Posterior cingulate gyrus (tissue), 11 donors: Measurements from ENCODE around the gene FAM120A.
A peak's percentile ranks its signal among the peaks of the same experiment; 100 is the strongest.

Experiments
- DNase-seq, 10 donors: peaks; one replicate each; pipeline versions ENCODE4 v3.0.0 to v3.0.0-alpha.2; 2020 to 2021; ENCODE audit warnings: mixed read lengths in 3 of 10
- intact Hi-C: fragments of 100-400 bp; cut with DNase I; formaldehyde crosslinking; loops from one replicate; pipeline ENCODE4 v1.15.1; 2023

FAM120A gene

DNA sequence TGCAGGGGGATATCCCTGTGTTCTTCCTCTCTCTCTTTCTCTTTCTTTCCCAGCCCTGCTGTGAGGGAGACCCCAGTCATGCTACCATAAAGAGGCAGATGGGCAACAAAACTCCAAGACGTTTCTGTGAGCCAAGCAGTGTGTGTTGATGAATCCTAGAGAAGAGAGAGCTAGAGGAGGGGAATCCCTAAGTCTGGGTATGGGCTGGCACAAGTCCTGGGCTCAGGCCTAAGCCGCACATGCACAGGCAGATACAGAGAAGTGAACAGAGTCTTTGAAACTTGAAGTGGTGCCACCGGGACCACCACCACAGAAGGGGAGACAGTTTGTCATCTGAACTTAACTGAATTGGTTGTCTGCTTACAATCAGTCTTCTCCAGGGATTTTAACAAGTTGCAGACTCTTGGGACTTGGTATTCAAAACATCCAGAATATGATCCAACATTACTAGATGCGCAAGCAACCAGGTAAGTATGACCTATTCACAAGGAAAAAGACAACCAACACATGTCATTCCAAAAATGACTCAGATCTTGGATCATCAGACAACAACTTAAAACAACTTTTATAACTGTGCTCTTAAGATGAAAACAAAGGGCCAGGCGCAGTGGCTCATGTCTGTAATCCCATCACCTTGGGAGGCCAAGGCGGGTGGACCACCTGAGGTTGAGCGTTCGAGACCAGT lies 10.4 kb upstream of the FAM120A start:
- no peak for DNase-seq
- intact Hi-C loops, result no loop called here

DNA sequence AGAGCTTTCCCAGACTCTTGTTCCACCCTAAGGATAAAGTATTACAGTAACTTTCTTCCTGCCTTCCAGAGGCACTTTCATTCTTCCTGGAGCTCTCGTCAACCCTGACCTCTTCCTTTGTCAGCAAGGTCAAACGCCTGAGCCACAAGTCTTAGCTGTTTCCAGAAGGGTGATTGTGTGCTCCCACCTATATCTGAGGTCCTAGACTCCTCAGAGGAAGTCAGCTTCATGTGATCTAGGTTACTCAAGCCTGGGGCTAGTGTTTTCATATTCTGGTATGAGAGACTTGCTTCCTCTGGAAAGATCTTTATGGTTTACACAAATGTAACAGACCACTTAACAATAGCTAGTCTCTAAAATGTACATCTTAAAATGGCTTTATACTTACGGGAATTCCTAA lies 5.4 kb upstream of the FAM120A start:
- no peak for DNase-seq
- intact Hi-C loops, result no loop called here

DNA sequence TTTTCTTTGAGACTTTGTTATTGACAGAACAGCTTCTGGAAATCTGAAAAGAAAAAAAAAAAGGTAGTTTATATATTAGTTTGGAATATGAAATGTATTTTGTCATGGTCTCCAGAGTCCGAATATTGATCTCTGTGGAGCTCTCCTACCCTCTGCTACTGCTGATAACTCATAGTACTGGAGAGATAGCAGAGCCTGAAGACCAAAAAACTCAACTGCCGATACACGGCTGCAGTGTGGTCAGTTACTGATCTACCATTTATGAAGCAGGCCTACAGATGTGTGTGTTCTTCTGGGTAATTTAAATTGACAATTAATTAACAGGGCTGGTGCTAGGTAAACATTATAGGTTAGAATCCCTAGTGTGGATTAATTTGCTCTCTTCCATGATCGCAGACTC lies 3.8 kb upstream of the FAM120A start:
- no peak for DNase-seq
- intact Hi-C loops, result no loop called here

DNA sequence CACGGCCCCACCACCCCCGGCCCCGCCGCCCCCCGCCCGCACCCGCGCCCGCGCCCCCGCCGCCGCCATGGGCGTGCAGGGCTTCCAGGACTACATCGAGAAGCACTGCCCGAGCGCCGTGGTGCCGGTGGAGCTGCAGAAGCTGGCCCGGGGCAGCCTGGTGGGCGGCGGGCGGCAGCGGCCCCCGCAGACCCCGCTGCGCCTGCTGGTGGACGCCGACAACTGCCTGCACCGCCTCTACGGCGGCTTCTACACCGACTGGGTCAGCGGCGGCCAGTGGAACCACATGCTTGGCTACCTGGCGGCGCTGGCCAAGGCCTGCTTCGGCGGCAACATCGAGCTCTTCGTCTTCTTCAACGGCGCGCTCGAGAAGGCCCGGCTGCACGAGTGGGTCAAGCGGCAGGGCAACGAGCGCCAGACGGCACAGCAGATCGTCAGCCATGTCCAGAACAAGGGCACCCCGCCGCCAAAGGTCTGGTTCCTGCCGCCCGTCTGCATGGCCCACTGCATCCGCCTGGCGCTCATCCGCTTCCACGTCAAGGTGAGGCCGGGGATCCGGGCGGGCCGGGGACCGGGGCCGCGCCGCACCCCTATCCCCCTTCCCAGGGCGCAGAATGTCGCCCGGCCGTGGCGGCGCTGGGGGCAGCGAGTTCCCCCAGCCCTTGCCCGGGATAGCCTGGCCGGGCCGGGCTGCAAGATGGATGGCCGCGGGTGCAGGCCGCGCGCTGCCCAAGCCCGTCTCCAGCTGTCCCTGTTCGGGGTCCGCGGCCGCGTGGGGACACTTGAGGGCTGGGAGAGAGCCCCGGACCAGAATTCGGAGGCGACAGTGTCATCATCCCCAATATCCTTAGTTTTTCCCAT lies 594 bp downstream of the FAM120A start:
- intact Hi-C loops, result loop anchor here (1.0 kb wide), 1 partner anchor 114 kb away; no protein-coding TSS in a partner anchor
- peak; percentile 26 to 91 (median 44) for DNase-seq

DNA sequence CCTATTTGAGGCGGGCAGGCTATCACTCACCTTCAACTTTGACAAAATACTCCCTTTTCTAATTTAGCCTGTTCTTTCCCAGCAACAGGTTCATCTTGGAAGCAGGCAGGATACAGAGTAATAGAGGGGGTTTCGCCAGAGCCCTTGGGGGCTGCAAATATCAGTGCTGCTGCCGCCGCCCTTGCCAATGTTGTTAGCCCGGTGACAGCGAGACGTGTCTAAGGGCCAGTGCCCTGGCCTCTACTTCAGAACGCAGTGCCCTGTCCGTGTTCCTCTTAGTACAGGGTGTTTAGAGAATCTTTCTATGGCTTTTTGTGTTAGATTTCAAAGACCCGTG lies 1.2 kb downstream of the FAM120A start:
- intact Hi-C loops, result no loop called here
- peak in 1 of 10 donors; percentile 21 for DNase-seq

DNA sequence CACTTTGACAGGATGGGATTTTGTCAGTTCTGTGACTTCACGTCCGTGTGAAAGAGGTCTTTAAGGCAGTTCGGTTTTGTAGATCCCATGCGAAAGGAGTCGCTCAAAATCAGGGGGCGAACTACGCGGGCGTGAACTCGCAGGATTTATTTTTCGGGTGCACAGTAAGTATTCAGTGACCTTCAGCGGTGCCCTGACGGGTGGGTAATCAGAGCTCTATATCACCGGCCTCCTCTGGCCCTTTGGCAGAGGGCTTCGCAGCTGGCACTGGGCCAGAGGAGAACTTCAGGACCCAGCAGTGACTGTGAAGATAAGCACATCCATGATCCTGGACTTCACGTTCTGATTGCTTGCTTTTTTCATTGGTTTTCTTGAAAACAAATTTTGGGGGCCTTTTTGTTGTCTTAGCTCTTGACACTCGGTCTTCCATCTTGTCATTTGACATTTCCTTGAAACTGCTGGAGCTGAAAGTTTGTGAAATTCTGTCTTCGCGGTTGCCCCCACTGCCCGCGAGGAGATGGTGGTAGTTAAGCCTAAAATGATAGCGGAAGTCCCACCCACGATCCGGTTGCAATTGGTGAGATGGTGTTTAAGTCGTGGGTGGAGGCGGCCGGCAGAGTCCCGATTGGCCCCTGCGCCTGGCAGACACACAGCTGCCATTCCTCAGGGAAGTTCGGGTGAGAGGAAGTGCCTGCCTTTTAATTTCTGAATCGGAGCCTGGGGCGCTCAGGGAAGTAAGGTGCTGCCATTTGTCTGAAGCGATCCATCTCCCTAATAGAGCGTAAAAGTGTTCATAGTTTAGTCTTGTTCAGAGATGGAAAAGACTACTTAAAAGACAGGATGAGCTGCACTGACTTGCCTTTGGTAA lies 1.8 kb downstream of the FAM120A start, which contains the start of gene FAM120AOS:
FAM120AOS (minus strand) TSS at position 535 of the 868 bp plus-strand sequence. CDS start 872 bp downstream, outside the sequence.
- DNase-seq, result peak; percentile 91 to 99 (median 94)
- intact Hi-C loops, result no loop called here

DNA sequence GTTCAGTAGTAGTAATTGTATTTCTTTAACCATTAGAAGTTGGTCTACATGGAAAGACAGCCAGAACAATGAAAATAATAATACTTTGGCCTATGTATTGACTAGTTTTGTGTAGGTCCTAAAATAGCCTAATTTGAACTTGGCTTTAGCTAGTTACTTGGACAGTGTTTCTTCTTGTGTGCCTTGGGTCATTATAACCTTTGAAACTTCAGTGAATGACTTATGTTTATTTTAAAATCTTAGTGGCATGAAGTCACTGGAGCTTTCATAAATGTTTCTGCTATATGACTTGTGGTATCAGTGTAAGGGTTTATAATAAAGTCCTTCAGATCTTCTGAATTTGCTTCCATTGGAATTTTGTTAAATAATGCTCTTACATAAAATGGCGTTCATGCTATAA lies 4.5 kb downstream of the FAM120A start:
- no peak for DNase-seq
- intact Hi-C loops, result no loop called here

DNA sequence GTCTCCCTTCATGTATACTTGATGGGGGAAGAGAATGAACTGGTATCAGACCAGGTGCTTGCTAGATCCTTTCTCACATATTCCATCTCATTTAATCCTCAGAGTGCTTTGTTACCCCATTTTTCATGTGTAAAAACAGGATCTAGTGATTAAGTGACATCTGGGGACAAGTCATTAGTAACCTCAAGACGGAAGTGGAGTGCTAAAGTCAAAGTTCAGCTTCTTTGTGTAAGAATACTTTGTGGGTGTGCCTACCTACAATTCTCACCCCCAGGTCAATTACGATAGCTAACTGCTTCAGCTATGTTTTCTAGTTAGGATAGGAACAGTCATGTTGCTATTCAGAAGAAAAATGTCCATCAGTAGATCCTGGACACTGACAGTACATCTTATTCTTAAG lies 5.0 kb downstream of the FAM120A start:
- DNase-seq, result no peak

DNA sequence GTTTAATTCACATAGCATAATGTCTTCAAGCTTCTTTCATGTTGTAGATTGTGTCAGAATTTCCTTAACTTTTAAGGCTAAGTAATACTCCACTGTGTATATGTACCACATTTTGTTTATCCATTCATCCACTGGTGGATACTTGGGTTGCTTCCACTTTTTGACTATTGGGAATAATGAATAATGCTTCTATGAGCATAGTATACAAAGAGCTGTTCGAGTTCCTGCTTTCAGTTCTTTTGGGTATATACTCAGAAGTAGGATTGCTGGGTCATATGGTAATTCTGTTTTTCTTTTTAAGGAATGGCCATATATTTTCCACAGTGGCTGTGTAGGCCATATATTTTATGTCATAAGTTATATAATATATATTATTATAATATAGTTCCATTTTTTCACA lies 5.5 kb downstream of the FAM120A start:
- intact Hi-C loops, result no loop called here
- no peak for DNase-seq

More for the DNA sequence above, 5.0 kb downstream of the FAM120A start:
- intact Hi-C loops, result no loop called here

DNA sequence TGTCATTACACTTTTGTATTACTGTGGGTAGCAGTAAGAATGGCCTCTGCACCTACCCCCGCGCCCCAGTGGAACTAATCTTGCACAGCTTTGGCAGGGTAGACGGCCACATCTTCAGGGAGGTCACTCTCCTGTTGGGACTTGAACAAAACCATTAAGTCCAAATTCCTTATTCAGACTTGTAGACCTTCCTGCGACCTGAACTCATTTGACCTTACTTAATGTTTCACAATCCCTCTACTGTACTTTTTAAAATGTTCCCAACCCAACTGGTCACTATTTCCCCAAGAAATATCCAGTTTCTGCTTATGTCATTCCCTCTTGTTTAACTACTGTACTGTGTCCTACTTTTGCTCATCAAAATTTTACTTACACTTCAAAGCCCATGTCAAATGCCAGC lies 7.2 kb downstream of the FAM120A start:
- intact Hi-C loops, result no loop called here
- DNase-seq, result no peak

DNA sequence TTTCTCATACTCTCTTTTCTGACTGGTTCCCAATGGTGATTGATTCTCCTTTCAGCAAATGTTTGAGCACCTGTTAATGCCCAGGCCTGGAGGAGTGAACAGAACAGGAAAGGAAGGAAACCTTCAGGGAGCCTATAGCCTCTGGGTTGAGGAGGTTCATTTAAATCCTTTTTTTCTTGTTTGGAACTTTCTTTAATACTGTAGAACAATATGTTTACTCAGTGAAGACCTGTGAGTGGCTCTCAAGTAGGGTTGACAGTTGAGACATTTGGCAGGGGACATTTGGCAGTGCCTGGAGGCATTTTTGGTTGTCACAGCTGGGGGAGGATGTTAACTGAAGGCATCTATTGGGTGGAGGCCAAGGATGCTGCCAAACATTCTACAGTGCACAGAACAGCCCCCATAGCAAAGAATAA lies 8.0 kb downstream of the FAM120A start:
- intact Hi-C loops, result no loop called here
- peak in 2 of 10 donors; percentile 23 to 76 for DNase-seq

DNA sequence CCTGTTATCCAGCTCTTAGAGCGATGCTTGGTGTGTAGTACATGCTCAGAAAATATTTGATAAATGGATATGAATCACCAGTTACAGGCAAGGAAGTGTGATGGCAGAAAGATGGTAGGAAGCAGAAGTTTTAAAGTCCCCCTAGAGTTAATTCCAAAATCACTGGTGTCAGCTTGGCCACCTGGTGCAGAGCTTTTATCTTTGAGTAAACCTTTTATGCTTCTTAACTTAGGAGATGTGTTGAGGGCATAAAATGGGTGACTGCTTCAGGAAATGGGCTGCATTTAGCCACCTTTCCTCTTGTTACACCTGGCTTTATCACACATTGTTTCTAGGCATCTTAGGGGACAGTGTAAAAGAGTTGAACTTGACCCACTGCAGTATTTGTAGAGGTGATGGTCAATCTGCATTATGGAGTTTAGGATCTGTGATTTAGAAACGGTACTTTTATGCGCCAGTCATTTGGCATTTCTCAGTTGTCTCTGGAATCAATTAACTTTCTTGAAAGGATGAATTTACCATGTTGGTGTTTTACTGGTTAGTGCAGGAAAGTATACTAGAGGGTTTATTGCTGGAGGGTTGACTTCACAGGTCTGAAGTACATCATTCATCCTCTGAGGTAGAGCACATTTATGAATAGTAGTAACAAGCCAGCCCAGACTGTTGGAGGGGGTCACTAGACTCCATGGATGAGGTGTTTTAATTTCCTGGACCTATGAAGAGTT lies 9.4 kb downstream of the FAM120A start:
- no peak for DNase-seq
- intact Hi-C loops, result no loop called here

DNA sequence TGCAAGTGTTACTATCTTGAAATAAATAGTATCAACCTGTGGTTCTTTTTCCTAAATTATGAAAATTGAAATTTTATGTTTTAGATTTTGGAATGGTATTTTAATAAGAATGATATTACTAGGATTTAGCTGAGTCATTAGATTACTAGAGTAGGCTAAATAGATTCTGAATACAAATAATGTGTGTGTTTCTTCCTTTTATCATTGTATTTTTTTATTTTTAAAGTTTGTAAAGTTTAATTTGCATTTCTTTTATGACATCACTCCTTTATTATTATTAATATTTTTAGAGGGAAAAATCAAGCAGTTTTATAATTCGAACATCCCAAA lies 9.9 kb downstream of the FAM120A start:
- intact Hi-C loops, result no loop called here

DNA sequence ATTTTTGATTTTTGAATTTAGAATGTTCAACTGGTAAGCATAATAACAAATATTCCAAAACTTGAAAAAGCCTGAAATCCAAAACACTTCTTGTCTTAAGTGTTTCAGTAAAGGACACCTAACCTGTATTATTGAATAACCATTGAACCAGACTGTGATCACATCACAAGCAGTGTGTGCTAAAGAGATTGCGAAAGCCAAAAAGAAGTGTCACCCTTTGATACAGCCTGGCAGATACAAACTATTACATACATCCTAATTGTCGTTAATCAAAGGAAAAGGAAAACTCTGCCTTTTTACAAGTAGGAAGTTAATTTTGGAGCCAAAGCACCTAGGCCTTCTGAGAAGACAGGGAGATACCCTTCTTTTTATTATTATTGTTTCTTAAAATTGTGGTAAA lies 10.3 kb downstream of the FAM120A start:
- intact Hi-C loops, result no loop called here

More for the DNA sequence above, 9.9 kb downstream of the FAM120A start:
- no peak for DNase-seq

DNA sequence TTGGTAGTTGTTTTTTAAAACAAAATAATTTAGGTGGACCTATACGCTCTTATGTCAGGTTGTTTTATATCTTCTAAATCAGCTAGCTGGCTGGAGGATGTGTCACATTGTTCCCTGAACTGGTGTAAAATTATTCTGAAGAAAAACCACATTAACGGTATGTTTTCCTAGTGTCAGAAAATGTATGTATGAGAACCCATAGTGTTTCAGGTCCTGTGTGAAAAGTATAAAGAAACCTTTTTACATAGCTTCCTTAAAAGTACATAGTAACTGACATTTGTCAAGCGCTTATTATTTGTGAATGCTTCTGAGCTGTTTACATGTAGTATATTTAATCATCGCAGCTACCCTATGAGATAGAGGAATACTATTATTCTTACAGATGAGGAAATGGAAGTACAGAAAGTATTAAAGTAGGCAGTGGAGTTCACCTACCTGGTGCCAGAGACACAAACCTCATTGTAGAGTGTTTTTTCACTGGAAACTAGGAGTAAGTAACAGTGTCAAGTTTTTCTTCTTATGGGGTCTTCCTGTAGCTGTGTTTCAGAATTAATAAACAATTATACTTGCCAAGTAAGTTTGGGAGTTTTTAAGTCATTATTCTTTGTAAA lies 12.3 kb downstream of the FAM120A start:
- intact Hi-C loops, result no loop called here
- DNase-seq, result no peak

More for the DNA sequence above, 10.3 kb downstream of the FAM120A start:
- DNase-seq, result no peak

DNA sequence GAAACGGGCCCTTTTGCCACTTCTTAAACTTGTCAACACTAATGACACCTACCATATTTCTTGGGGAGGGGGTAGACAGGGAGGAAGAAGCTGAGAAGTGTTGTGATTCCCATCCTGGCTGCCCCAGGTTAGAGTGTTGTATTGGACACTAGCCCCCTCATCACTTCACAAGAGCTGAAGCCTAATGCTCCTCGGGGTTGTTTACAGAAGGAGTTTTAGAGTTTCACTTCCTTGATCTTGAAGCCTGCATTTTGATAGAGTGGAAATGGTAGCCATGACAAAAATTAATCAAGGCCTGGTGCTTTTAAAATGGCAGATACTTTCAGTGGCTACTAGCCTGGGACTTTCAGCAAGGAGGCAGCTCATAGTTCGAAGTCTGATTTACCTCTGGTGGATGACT lies 12.9 kb downstream of the FAM120A start:
- DNase-seq, result no peak
- intact Hi-C loops, result no loop called here

DNA sequence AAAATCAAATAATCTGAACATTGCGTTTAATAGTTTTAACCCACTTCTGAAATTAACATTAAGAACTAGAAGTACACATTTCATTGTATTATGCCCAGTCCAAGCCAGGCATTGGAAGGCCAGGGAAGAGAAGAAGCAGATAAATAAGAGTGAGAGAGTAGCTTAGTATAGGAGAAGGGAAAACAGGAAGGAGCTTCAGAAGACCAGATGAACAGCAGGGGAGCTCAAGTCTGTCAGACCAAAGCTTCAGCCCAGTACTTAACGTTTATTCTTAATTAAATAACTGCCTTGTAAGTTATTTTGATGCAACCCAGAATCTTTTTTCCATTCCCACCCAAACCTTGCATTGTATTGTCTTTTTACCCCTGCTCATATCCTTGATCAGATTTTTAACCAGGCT lies 13.4 kb downstream of the FAM120A start:
- no peak for DNase-seq
- intact Hi-C loops, result loop anchor here (5.0 kb wide), 1 partner anchor 102 kb away; no protein-coding TSS in a partner anchor

DNA sequence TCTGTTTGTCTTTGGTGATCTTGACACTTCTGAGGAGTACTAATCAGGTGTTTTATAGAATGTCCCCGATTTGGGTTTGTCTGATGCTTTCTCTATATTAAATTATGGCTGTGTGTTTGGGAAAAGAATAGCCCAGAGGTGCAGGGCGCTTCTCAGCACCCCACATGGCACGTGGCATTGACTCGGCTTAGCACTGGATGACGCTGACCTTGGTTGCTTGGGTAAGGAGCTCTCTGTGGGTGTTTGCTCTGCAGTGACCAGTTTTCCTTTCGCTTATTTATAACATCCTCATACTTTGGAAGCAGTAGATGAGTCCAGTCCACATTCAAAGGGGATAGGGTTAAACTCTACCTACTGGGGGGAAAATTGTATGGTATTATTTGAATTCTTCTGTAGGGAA lies 14.4 kb downstream of the FAM120A start:
- intact Hi-C loops, result loop anchor here (5.0 kb wide), 1 partner anchor 101 kb away; no protein-coding TSS in a partner anchor
- DNase-seq, result no peak

DNA sequence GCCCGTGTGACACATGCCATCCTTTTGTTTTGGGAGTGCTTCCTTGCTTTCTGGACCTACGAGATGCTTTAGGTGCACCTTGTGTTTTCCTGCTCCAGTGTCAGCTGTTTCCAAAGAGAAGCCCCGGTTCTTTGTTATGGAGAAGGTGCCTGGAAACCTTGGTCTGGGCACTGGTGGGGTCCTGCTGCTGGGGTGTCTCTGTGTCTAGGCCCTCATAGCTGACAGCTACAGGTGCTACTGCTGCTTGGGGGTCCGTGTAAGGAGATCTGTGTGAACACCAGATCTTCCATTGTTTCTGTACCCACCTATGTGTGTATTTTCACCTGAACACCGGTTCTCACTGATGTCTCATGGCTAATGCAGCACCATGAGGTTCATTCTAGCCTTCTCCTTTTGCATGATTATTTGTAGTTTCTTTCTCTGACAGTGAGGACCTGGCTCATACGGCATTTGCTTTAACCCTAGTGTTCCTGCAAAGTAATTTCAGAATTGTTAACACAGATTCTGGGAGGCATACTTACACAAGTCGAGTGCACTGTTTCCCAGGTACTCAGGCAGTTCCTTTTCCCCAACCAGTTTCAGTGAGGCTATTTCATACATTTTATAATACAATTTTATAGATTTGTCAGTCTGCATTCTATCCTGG lies 15.1 kb downstream of the FAM120A start:
- intact Hi-C loops, result loop anchor here (5.0 kb wide), 1 partner anchor 101 kb away; no protein-coding TSS in a partner anchor
- no peak for DNase-seq
